ENCODE results near the gene HECTD4.

DNA sequence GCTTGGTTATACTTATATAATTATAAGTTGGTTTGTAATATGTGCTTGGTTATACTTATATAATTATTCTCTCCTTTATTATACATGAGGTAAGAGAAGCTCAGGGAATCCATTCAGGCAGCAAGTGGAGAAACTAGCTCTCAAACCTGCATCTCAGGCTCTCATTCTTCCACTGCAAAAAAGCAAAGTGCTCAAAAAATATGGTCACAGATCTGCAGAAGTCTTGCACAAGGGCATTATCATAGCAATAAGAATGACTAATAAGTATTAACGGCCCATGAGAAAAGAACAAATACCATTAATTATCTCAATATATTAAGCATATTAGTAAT lies 257.3 kb downstream of the HECTD4 start:
- TF ChIP-seq, protein P1, sequence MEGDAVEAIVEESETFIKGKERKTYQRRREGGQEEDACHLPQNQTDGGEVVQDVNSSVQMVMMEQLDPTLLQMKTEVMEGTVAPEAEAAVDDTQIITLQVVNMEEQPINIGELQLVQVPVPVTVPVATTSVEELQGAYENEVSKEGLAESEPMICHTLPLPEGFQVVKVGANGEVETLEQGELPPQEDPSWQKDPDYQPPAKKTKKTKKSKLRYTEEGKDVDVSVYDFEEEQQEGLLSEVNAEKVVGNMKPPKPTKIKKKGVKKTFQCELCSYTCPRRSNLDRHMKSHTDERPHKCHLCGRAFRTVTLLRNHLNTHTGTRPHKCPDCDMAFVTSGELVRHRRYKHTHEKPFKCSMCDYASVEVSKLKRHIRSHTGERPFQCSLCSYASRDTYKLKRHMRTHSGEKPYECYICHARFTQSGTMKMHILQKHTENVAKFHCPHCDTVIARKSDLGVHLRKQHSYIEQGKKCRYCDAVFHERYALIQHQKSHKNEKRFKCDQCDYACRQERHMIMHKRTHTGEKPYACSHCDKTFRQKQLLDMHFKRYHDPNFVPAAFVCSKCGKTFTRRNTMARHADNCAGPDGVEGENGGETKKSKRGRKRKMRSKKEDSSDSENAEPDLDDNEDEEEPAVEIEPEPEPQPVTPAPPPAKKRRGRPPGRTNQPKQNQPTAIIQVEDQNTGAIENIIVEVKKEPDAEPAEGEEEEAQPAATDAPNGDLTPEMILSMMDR (IDR thresholded peaks at IDR 0.05; ENCODE audit: low read length), result no peak
- TF ChIP-seq EZH2 (IDR thresholded peaks at IDR 0.05; ENCODE audit: borderline replicate concordance, low read length), result no peak
